HepG2 (cell line): ENCODE data around the gene SLC39A2. TPM values are rescaled to one million over a fixed set of nuclear protein-coding genes. Genes with fewer than 3 reads are reported as not detected.

Experiments used
- ATAC-seq: fragments of 200-7000 bp; cut with Tn5 transposase; 3 replicates; pipeline ENCODE4 v1.9.1; 2020; ENCODE audit warnings: mild to moderate bottlenecking, moderate library complexity
- BruUV-seq: library from RNA; stranded (reverse); fragments of 400-500 nt; replicated peaks from 2 replicates; lab custom pipeline; 2021; lab: Mats Ljungman, UMichigan
- CTCF ChIA-PET: fragments of 300-600 bp; formaldehyde crosslinking; extraction: SDS; loops from one replicate; lab custom pipeline; 2021; ENCODE audit warnings: low total read pairs, inconsistent platforms, low intra/inter-chr PET ratio; lab: Yijun Ruan, JAX
- POLR2A ChIA-PET: fragments of 350-600 bp; sonication (Branson Sonifier 250); formaldehyde crosslinking; loops from one replicate; lab custom pipeline; 2020; ENCODE audit warnings: antibody characterized with exemption, inconsistent platforms; lab: Yijun Ruan, JAX
- DNase-seq: peaks from one replicate; pipeline ENCODE4 v3.0.0-alpha.2; 2015; ENCODE audit warnings: low spot score
- FAIRE-seq: peaks from 3 replicates; lab custom pipeline; 2011; peaks lifted over from hg19 to GRCh38; lab: Jason Lieb, UNC
- H2AFZ ChIP-seq: one replicate; pipeline ENCODE4 v1.6.1; 2011; ENCODE audit warnings: low read length, inconsistent platforms
- H3K27ac ChIP-seq: fragments of 300-600 bp; 3 replicates; pipeline ENCODE4 v1.8.0; 2011; ENCODE audit warnings: mixed run types, mild to moderate bottlenecking, mixed read lengths, low read length, inconsistent platforms; ENCODE audit not compliant: insufficient read depth; ENCODE audit errors: extremely low read length
- H3K27me3 ChIP-seq, 2 experiments: fragments of 200-600 bp in 1 of 2; 2 replicates in 1 of 2; 3 replicates in 1 of 2; pipeline versions ENCODE4 v1.6.0 to v1.8.0; 2011; ENCODE audit warnings: low read length in 2 of 2, mild to moderate bottlenecking in 2 of 2, moderate library complexity in 2 of 2, inconsistent platforms in 1 of 2; ENCODE audit not compliant: insufficient read depth in 2 of 2, control insufficient read depth in 1 of 2
- H3K36me3 ChIP-seq, 2 experiments: fragments of 200-600 bp in 1 of 2; replicated peaks in 1 of 2; 2 replicates in 1 of 2; 3 replicates in 1 of 2; pipeline versions ENCODE4 v1.5.1 to v1.8.0; 2011; ENCODE audit warnings: low read length in 2 of 2, inconsistent platforms in 1 of 2; ENCODE audit not compliant: insufficient read depth in 2 of 2, control insufficient read depth in 1 of 2
- H3K4me1 ChIP-seq: 2 replicates; pipeline ENCODE4 v1.5.1; 2012; ENCODE audit warnings: low read length, inconsistent platforms; ENCODE audit not compliant: insufficient read depth
- H3K4me2 ChIP-seq: 2 replicates; pipeline ENCODE4 v1.6.0; 2011; ENCODE audit warnings: low read depth, low read length, inconsistent platforms
- H3K4me3 ChIP-seq, 3 experiments: fragments of 200-600 bp in 1 of 3; sonication (generic), shearing (Covaris generic) in 1 of 3; replicated peaks in 1 of 3; 2 replicates each; pipeline ENCODE4 v1.5.1; 2011 to 2016; ENCODE audit warnings: low read length in 3 of 3, inconsistent platforms in 2 of 3, low read depth in 2 of 3, mild to moderate bottlenecking in 2 of 3, control low read depth in 1 of 3, mixed read lengths in 1 of 3; ENCODE audit not compliant: insufficient read depth in 1 of 3
- H3K79me2 ChIP-seq: one replicate; pipeline ENCODE4 v1.6.1; 2011; ENCODE audit warnings: low read length, inconsistent platforms; ENCODE audit not compliant: insufficient read depth
- H3K9ac ChIP-seq: 2 replicates; pipeline ENCODE4 v1.6.0; 2011; ENCODE audit warnings: mild to moderate bottlenecking, low read depth, low read length, inconsistent platforms; ENCODE audit not compliant: insufficient read depth
- H3K9me3 ChIP-seq: 2 replicates; pipeline ENCODE4 v1.5.1; 2012; ENCODE audit warnings: mild to moderate bottlenecking, low read length
- H4K20me1 ChIP-seq: 2 replicates; pipeline ENCODE4 v1.6.0; 2011; ENCODE audit warnings: inconsistent platforms, mild to moderate bottlenecking, low read length, moderate library complexity; ENCODE audit not compliant: insufficient read depth
- BCL3 ChIP-seq: sonication (generic); formaldehyde crosslinking; IDR thresholded peaks from 2 replicates; pipeline ENCODE4 v1.5.1; 2020; ENCODE audit warnings: mild to moderate bottlenecking, missing genetic modification reagents, moderate library complexity
- FIP1L1 ChIP-seq: fragments of 200-400 bp; formaldehyde crosslinking; IDR thresholded peaks from 2 replicates; pipeline ENCODE4 v1.6.1; 2018; ENCODE audit warnings: low read depth, mild to moderate bottlenecking, low read length, moderate library complexity, borderline replicate concordance; ENCODE audit not compliant: insufficient read depth
- FLYWCH1 ChIP-seq: sonication (generic); formaldehyde crosslinking; IDR thresholded peaks from 2 replicates; pipeline ENCODE4 v1.8.1; 2023; ENCODE audit warnings: mild to moderate bottlenecking, missing genetic modification reagents
- SOX13 ChIP-seq, 3 experiments: fragments of 450-650 bp in 1 of 3; sonication (generic) in 1 of 3; formaldehyde crosslinking in 1 of 3; IDR thresholded peaks in 2 of 3; conservative IDR thresholded peaks in 1 of 3; 2 replicates each; pipeline versions ENCODE4 v1.5.0 to v1.6.1; 2016 to 2020; ENCODE audit warnings: antibody characterized with exemption in 1 of 3, mild to moderate bottlenecking in 1 of 3, missing compliant biosample characterization in 1 of 3, missing genetic modification reagents in 1 of 3, moderate library complexity in 1 of 3
- ZC3H13 ChIP-seq: sonication (generic); formaldehyde crosslinking; IDR thresholded peaks from 2 replicates; pipeline ENCODE4 v1.8.1; 2023; ENCODE audit warnings: mild to moderate bottlenecking, missing genetic modification reagents, moderate library complexity
- ZNF354B ChIP-seq: sonication (generic); formaldehyde crosslinking; IDR thresholded peaks from 2 replicates; pipeline ENCODE4 v1.8.0; 2022; ENCODE audit warnings: mild to moderate bottlenecking, missing genetic modification reagents
- ZNF615 ChIP-seq: sonication (generic); formaldehyde crosslinking; IDR thresholded peaks from 2 replicates; pipeline ENCODE4 v1.5.0; 2020; ENCODE audit warnings: mild to moderate bottlenecking, missing genetic modification reagents, borderline replicate concordance
- ZNF784 ChIP-seq: sonication (generic); formaldehyde crosslinking; IDR thresholded peaks from 2 replicates; pipeline ENCODE4 v1.5.1; 2020; ENCODE audit warnings: missing genetic modification reagents, mild to moderate bottlenecking, borderline replicate concordance
- WGBS: methylation state at CpG from one replicate; pipeline ENCODE4 v1.1.6; 2017; ENCODE audit warnings: low lambda C conversion rate; 5-methylcytosine and 5-hydroxymethylcytosine counted together
- in situ Hi-C: cut with HindIII; loops from 2 replicates; pipeline ENCODE4 v1.10.0; 2017; ENCODE audit warnings: low pct_unique_long_range_greater_than_20kb; ENCODE audit not compliant: extremely low pct_ligation_motif_present
- intact Hi-C: fragments of 100-400 bp; cut with micrococcal nuclease; formaldehyde crosslinking; loops from one replicate; pipeline ENCODE4 v1.10.0; 2022; ENCODE audit not compliant: unreplicated experiment
- polyA plus RNA-seq, 8 experiments: library from polyadenylated mRNA; depleted of rRNA in 3 of 8; stranded (reverse) in 7 of 8; unstranded in 1 of 8; fragments of >200 nt; fragmentation: Illumina TruSeq in 4 of 8; extraction: Trizol in 4 of 8; gene quantifications; 2 replicates each; pipeline versions ENCODE4 v1.2.1 to v1.2.3, GENCODE V29; 2011 to 2016; ENCODE audit warnings: low read depth in 4 of 8, missing spikeins in 1 of 8, mixed read lengths in 1 of 8; ENCODE audit not compliant: insufficient read depth in 1 of 8
- total RNA-seq, 5 experiments: library from RNA; depleted of rRNA; stranded (reverse); fragments of >200 nt; fragmentation: Illumina TruSeq; extraction: Trizol; gene quantifications; 2 replicates each; pipeline ENCODE4 v1.2.3, GENCODE V29; 2016; ENCODE audit warnings: low read depth in 1 of 5

The SLC39A2 gene
- total and polyA plus RNA-seq, 2 of the 13 experiments (the other 11 are each of a cell fraction or from before 2014, with no cell fraction given): 0.08 to 0.11 TPM

GRCh38 chr14:21022686-21023085 is 23.6 kb downstream of the SLC39A2 start:
- H2AFZ ChIP-seq: no peak overlapping the region
- H3K27me3 ChIP-seq: no peaks in the 10 kb centered on the region; a peak in 1 of 5 replicates
- no peaks in the 10 kb centered on the region for H4K20me1 ChIP-seq
- 92% methylated on average over 5 of the region's 5 CpGs for WGBS
- ATAC-seq (no peak), FAIRE-seq (no peak), DNase-seq (no peak)
- peaks cover 13% of the 10 kb centered on the region for H3K79me2 ChIP-seq
- 0 out of 2 replicates have a peak, but pooled peaks have one; percentile 39 for TF ChIP-seq BCL3 (CRISPR knock-in tag)
- 0 out of 2 replicates have a peak, but pooled peaks have one; percentile 53 for TF ChIP-seq ZNF784
- no peak for TF ChIP-seq ZNF615 (CRISPR knock-in tag)
- no peak for TF ChIP-seq ZNF354B (CRISPR knock-in tag)
- no peak for TF ChIP-seq FIP1L1
- no peak for TF ChIP-seq FLYWCH1 (CRISPR knock-in tag)
- TF ChIP-seq SOX13 (IDR thresholded peaks at IDR 0.05): no peak
- TF ChIP-seq SOX13 (CRISPR knock-in tag; conservative IDR thresholded peaks at IDR 0.05 in 1 of 2, IDR thresholded peaks at IDR 0.05 in 1 of 2): no peak
- TF ChIP-seq ZC3H13 (CRISPR knock-in tag): no peak
- ChIA-PET POLR2A (interaction anchor here (2.6 to 3.0 kb wide), 2 partner anchors 17 to 31 kb away, joined by 10 to 26 read pairs; no protein-coding TSS in a partner anchor), CTCF (interaction anchor here (1.4 kb wide), 1 partner anchor 18 kb away, joined by 3 read pairs; no protein-coding TSS in a partner anchor)
- no peak overlapping the region for H3K4me3 ChIP-seq
- H3K9me3 ChIP-seq: no peaks in the 10 kb centered on the region
- intact Hi-C loops (no loop called here), in situ Hi-C loops (no loop called here)
- peak overlapping the region; percentile 92 for H3K4me2 ChIP-seq
- H3K27ac ChIP-seq: no peak overlapping the region
- H3K4me1 ChIP-seq: peaks cover 57% of the 10 kb centered on the region
- no TSS peak for BruUV-seq
- H3K9ac ChIP-seq: no peak overlapping the region
- H3K36me3 ChIP-seq: peaks cover 32 to 41% of the 10 kb centered on the region in 2 experiments
